Keratinocyte (primary cell): ENCODE results near the gene MCTS1. TPM values are rescaled to one million over a fixed set of nuclear protein-coding genes. Genes with fewer than 3 reads are reported as not detected.

Experiments used
- DNase-seq: peaks from one replicate; pipeline ENCODE4 v3.0.0-alpha.2; 2011; ENCODE audit warnings: low read depth, missing footprints, low spot score
- FAIRE-seq: peaks from 2 replicates; lab custom pipeline; 2011; peaks lifted over from hg19 to GRCh38; lab: Jason Lieb, UNC
- H2AFZ ChIP-seq: 2 replicates; pipeline ENCODE4 v1.6.0; 2012; ENCODE audit warnings: low read length, control low read depth, inconsistent platforms; ENCODE audit not compliant: control insufficient read depth
- H3K27ac ChIP-seq: 2 replicates; pipeline ENCODE4 v1.5.1; 2011; ENCODE audit warnings: low read length; ENCODE audit not compliant: control insufficient read depth, insufficient read depth
- H3K27me3 ChIP-seq: 3 replicates; pipeline ENCODE4 v1.6.0; 2011; ENCODE audit warnings: low read length; ENCODE audit not compliant: control insufficient read depth, insufficient read depth; ENCODE audit errors: extremely low read depth
- H3K36me3 ChIP-seq, 2 experiments: 2 replicates in 1 of 2; 3 replicates in 1 of 2; pipeline ENCODE4 v1.5.1; 2011; ENCODE audit warnings: low read length in 2 of 2, mild to moderate bottlenecking in 1 of 2; ENCODE audit not compliant: control insufficient read depth in 2 of 2, insufficient read depth in 2 of 2; ENCODE audit errors: extremely low read depth in 1 of 2
- H3K4me1 ChIP-seq: 3 replicates; pipeline ENCODE4 v1.5.1; 2011; ENCODE audit warnings: low read length; ENCODE audit not compliant: control insufficient read depth, insufficient read depth; ENCODE audit errors: extremely low read depth
- H3K4me2 ChIP-seq: 3 replicates; pipeline ENCODE4 v1.6.0; 2011; ENCODE audit warnings: low read depth, low read length; ENCODE audit not compliant: control insufficient read depth, insufficient read depth; ENCODE audit errors: extremely low read depth
- H3K4me3 ChIP-seq, 3 experiments: fragments of 200-600 bp in 1 of 3; sonication (generic) in 1 of 3; 2 replicates in 2 of 3; 3 replicates in 1 of 3; pipeline ENCODE4 v1.5.1; 2011 to 2016; ENCODE audit warnings: low read length in 3 of 3, mild to moderate bottlenecking in 3 of 3, control low read depth in 2 of 3, inconsistent platforms in 1 of 3, low read depth in 1 of 3, mixed read lengths in 1 of 3, mixed run types in 1 of 3, moderate library complexity in 1 of 3; ENCODE audit not compliant: control insufficient read depth in 2 of 3, insufficient read depth in 2 of 3; ENCODE audit errors: extremely low read depth in 1 of 3
- H3K79me2 ChIP-seq: 2 replicates; pipeline ENCODE4 v1.6.0; 2012; ENCODE audit warnings: low read length; ENCODE audit not compliant: control insufficient read depth, insufficient read depth
- H3K9ac ChIP-seq: 3 replicates; pipeline ENCODE4 v1.6.0; 2011; ENCODE audit warnings: low read length; ENCODE audit not compliant: control insufficient read depth, insufficient read depth; ENCODE audit errors: extremely low read depth
- H3K9me1 ChIP-seq: 3 replicates; pipeline ENCODE4 v1.6.0; 2011; ENCODE audit warnings: low read length; ENCODE audit not compliant: control insufficient read depth, insufficient read depth; ENCODE audit errors: extremely low read depth
- H3K9me3 ChIP-seq: 2 replicates; pipeline ENCODE4 v1.5.1; 2012; ENCODE audit warnings: low read depth, low read length; ENCODE audit not compliant: control insufficient read depth
- H4K20me1 ChIP-seq: 3 replicates; pipeline ENCODE4 v1.6.0; 2011; ENCODE audit warnings: low read length; ENCODE audit not compliant: control insufficient read depth, insufficient read depth; ENCODE audit errors: extremely low read depth
- CTCF ChIP-seq, 3 experiments: IDR thresholded peaks in 1 of 3; conservative IDR thresholded peaks in 1 of 3; optimal IDR thresholded peaks in 1 of 3; 2 replicates in 2 of 3; 3 replicates in 1 of 3; pipeline versions ENCODE3 to v1.5.1; 2011; ENCODE audit warnings: low read length in 3 of 3, mild to moderate bottlenecking in 3 of 3, moderate library complexity in 2 of 3, control low read depth in 1 of 3, inconsistent platforms in 1 of 3; ENCODE audit not compliant: insufficient read depth in 2 of 3; ENCODE audit errors: extremely low read depth in 1 of 3
- EZH2 ChIP-seq: IDR thresholded peaks from one replicate; pipeline ENCODE4 v1.6.1; 2012; ENCODE audit warnings: inconsistent platforms, mild to moderate bottlenecking, low read length, moderate library complexity
- dilution Hi-C: fragments of 300-500 bp; cut with MboI; formaldehyde crosslinking; loops from one replicate; pipeline ENCODE4 v1.7.0; 2020; ENCODE audit warnings: low sequenced_read_pairs; ENCODE audit not compliant: extremely low pct_ligation_motif_present
- polyA plus RNA-seq, 5 experiments: library from polyadenylated mRNA; depleted of rRNA in 3 of 5; stranded (reverse) in 3 of 5; stranded (forward) in 1 of 5; unstranded in 1 of 5; fragments of >200 nt; gene quantifications; 1 replicate in 1 of 5; 2 replicates in 3 of 5; 3 replicates in 1 of 5; pipeline versions ENCODE4 v1.2.1 to v1.2.3, GENCODE V29; 2011 to 2012; ENCODE audit warnings: missing spikeins in 2 of 5, low read depth in 1 of 5, low replicate concordance in 1 of 5

The MCTS1 gene
- polyA plus RNA-seq, 1 donor (not counting 4 experiments of a cell fraction or from before 2014, with no cell fraction given), result 97.7 TPM

- no peak for FAIRE-seq
- no peaks in the 10 kb centered on the region for H3K4me1 ChIP-seq
Measured at GRCh38 chrX:120575379-120576114, 28.4 kb upstream of the MCTS1 start.

GRCh38 chrX:120585702-120586101 lies 18.2 kb upstream of the MCTS1 start:
- Histone ChIP-seq H3K9ac (no peak overlapping the region), H3K4me2 (no peak overlapping the region), H3K4me1 (no peaks in the 10 kb centered on the region), H3K9me3 (no peaks in the 10 kb centered on the region), H3K4me3 (no peak overlapping the region), H3K9me1 (no peaks in the 10 kb centered on the region), H3K27me3 (no peaks in the 10 kb centered on the region), H3K27ac (no peak overlapping the region), H4K20me1 (no peaks in the 10 kb centered on the region), H2AFZ (no peak overlapping the region), H3K36me3 (no peaks in the 10 kb centered on the region), H3K79me2 (no peaks in the 10 kb centered on the region)
- no peak for FAIRE-seq
- no peak for DNase-seq
- TF ChIP-seq EZH2, result no peak
- no peak for TF ChIP-seq CTCF (optimal IDR thresholded peaks at IDR 0.05 in 1 of 3, IDR thresholded peaks at IDR 0.05 in 1 of 3, conservative IDR thresholded peaks at IDR 0.05 in 1 of 3; ENCODE audit: extremely low read depth in 1 of 3, insufficient read depth in 2 of 3, low read length in 3 of 3)
- dilution Hi-C loops, result no loop called here

More at GRCh38 chrX:120575379-120576114, 28.4 kb upstream of the MCTS1 start:
- no peak for TF ChIP-seq EZH2
- no peak for TF ChIP-seq CTCF (optimal IDR thresholded peaks at IDR 0.05 in 1 of 3, IDR thresholded peaks at IDR 0.05 in 1 of 3, conservative IDR thresholded peaks at IDR 0.05 in 1 of 3; ENCODE audit: extremely low read depth in 1 of 3, insufficient read depth in 2 of 3, low read length in 3 of 3)
- DNase-seq, result no peak
- Histone ChIP-seq H4K20me1 (no peaks in the 10 kb centered on the region), H3K4me3 (no peak overlapping the region), H3K79me2 (no peaks in the 10 kb centered on the region), H3K36me3 (no peaks in the 10 kb centered on the region), H3K4me2 (no peak overlapping the region), H3K27me3 (no peaks in the 10 kb centered on the region), H3K9me1 (no peaks in the 10 kb centered on the region), H3K27ac (no peak overlapping the region), H2AFZ (no peak overlapping the region), H3K9me3 (no peaks in the 10 kb centered on the region), H3K9ac (no peak overlapping the region)
- dilution Hi-C loops, result no loop called here
